Measurements from ENCODE around the gene ADAMTS16.

Gene ADAMTS16

DNA sequence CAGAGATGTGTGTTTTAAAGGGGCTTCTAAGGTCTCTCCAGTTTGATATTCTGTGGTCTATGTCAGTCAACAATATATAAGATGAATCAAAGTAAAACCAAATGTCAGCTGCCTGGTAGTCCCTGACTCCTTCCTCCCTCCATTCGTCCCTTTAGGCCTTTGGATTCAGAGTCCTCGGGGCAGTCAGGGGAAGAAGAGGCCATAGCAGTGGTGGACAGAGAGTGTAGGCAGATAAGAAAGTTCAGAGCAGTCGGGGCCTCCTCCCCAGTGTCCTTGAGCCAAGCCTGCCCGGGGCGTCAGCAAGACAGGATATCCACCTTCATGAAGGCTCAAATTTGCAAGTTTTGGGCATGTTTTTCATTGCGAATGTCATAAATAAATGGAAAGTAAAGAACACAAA is 110.6 kb downstream of the ADAMTS16 start:
- no peak for DNase-seq (ENCODE audit: extremely low read depth, low read depth)
- TF ChIP-seq, protein P1, sequence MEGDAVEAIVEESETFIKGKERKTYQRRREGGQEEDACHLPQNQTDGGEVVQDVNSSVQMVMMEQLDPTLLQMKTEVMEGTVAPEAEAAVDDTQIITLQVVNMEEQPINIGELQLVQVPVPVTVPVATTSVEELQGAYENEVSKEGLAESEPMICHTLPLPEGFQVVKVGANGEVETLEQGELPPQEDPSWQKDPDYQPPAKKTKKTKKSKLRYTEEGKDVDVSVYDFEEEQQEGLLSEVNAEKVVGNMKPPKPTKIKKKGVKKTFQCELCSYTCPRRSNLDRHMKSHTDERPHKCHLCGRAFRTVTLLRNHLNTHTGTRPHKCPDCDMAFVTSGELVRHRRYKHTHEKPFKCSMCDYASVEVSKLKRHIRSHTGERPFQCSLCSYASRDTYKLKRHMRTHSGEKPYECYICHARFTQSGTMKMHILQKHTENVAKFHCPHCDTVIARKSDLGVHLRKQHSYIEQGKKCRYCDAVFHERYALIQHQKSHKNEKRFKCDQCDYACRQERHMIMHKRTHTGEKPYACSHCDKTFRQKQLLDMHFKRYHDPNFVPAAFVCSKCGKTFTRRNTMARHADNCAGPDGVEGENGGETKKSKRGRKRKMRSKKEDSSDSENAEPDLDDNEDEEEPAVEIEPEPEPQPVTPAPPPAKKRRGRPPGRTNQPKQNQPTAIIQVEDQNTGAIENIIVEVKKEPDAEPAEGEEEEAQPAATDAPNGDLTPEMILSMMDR (IDR thresholded peaks at IDR 0.05; ENCODE audit: low read depth, low read length): no peak

DNA sequence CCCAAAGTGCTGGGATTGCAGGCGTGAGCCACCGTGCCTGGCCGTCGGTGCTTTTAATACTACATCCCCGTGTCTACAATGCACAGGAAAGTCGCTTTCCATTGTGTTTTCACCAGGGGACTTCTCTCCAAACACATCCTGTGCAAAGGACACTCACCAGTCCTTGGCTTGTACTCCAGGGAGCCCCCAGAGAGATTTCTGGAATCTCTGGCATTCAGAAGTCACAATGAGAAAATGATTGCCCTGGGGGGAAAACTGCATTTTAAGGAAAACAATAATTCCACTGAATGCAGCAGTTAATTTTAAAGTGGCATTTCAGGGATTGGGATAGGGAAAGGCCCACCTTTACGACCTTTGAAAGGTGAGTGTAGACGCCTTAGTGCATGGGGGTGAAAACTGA is 112.0 kb downstream of the ADAMTS16 start:
- TF ChIP-seq, protein P1 (IDR thresholded peaks at IDR 0.05; ENCODE audit: low read depth, low read length): no peak
- DNase-seq (ENCODE audit: extremely low read depth, low read depth): no peak

DNA sequence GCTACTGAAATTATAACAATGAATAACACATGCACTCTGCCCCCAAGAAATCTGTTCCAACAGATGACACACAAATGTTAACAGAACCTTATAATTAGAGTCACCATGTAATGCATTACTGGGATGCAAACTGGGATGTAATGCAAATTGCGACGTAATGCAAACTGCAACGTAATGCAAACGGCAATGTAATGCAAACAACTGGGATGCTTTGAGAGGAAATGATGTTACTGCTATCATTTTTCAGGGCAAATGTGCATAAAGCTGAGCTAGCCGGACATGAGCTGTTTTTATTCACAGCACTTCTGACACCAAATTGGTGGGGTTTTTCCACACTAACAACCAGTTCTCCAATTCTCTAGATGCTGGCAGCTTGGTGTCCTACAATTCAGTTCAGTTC is 117.2 kb downstream of the ADAMTS16 start:
- TF ChIP-seq, protein P1 (IDR thresholded peaks at IDR 0.05; ENCODE audit: low read depth, low read length): no peak
- no peak for DNase-seq (ENCODE audit: extremely low read depth, low read depth)

DNA sequence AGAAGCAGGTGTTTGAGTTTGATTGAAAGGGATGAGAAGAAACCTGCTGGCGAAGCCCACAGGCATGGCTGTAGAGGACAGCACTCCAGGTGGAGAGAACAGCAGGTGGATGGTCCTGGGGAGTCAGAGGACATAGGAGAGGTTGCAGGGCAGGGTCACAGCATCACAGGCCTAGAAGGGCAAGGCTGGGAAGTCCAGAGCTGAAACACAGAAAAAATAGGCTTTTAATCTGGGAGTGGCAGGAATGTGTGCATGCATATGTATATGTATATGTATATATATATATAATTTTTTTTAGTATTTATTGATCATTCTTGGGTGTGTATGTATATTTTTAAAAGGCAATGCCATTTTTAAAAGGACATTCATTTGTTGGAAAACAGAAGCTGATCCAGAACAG is 118.4 kb downstream of the ADAMTS16 start:
- no peak for DNase-seq (ENCODE audit: extremely low read depth, low read depth)
- TF ChIP-seq, protein P1 (IDR thresholded peaks at IDR 0.05; ENCODE audit: low read depth, low read length): no peak

DNA sequence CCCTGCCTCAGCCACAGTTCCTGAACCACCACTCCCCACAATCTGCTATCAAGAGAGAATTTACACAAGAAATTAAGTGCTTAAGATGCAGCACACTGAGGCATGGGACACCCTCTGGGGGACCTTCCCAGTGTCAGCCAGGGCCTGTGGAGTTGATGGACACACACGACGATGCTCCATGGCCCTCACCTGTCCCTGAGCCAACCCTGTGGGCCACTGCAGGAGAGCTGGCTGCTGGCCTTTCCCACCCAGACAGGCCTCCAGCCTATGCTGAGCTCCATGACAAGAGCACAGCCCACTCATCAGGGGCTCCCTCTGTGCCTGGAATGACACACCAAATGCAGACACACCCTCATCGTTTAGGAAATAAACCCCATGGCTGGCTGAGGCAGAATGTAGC is 124.6 kb downstream of the ADAMTS16 start:
- no peak for DNase-seq (ENCODE audit: extremely low read depth, low read depth)
- TF ChIP-seq, protein P1 (IDR thresholded peaks at IDR 0.05; ENCODE audit: low read depth, low read length): no peak

DNA sequence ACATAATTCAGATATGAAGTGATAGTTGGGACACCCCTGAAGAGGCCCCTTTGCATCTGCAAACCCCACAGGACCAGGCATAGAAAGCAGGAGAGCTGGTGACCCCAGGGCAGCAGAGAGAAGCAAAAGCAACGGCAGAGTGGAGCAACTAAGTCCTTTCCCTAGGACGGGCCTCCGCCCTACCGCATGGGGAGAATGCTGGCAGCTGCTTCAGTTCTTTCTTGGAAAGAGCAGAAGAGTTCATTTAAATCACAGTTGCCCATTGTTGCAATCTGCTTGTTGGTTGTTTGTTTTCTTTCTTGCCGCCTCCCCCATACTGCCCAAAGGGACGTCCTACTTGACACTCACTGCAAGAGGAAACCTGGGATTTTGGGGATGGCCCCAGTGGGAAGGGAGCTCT is 126.2 kb downstream of the ADAMTS16 start:
- TF ChIP-seq, protein P1 (IDR thresholded peaks at IDR 0.05; ENCODE audit: low read depth, low read length): no peak
- DNase-seq (ENCODE audit: extremely low read depth, low read depth): no peak

DNA sequence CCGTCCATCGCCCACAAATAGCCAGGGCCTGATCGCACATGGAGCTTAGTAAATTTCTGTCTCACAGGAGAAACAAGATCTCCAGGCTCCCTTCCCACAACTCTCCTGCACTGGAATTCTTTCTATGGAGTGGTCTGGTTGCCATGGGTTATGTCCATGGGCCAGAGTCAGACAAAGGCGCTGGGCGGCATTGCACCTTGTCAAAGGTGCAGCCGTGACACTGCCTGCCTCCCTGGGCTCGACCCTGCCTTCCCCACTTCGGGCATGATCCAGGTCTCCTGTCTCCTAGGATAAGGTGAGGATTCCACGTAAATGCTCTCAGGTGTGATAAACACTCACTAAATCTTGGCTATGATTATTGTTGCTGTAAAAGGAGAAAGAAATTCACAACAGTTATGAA is 130.0 kb downstream of the ADAMTS16 start:
- TF ChIP-seq, protein P1 (IDR thresholded peaks at IDR 0.05; ENCODE audit: low read depth, low read length): no peak
- no peak for DNase-seq (ENCODE audit: extremely low read depth, low read depth)

All from AG09319 (cell line).